RWPE2 (cell line): ENCODE results near the gene GLG1.

Source experiments
- ATAC-seq: fragments of 200-7000 bp; cut with Tn5 transposase; 3 replicates; pipeline ENCODE4 v1.9.1; 2021; ENCODE audit warnings: low read depth
- DNase-seq: peaks from one replicate; pipeline ENCODE4 v3.0.0-alpha.2; 2020; ENCODE audit warnings: low spot score
- H3K27ac ChIP-seq: fragments of 450-650 bp; 2 replicates; pipeline ENCODE4 v1.5.1; 2017; ENCODE audit warnings: mild to moderate bottlenecking; ENCODE audit not compliant: poor library complexity, severe bottlenecking
- H3K27me3 ChIP-seq: fragments of 250-450 bp; sonication (Bioruptor Pico); 2 replicates; pipeline ENCODE4 v1.5.1; 2021; ENCODE audit warnings: mild to moderate bottlenecking, moderate library complexity; ENCODE audit not compliant: insufficient read depth, poor library complexity, severe bottlenecking
- H3K36me3 ChIP-seq: fragments of 250-450 bp; sonication (Bioruptor Pico); 2 replicates; pipeline ENCODE4 v1.5.1; 2020; ENCODE audit warnings: low read depth, mild to moderate bottlenecking, moderate library complexity
- H3K4me1 ChIP-seq: fragments of 250-450 bp; sonication (Bioruptor Pico); 2 replicates; pipeline ENCODE4 v1.5.1; 2021; ENCODE audit warnings: mild to moderate bottlenecking, moderate library complexity; ENCODE audit not compliant: insufficient read depth, poor library complexity, severe bottlenecking
- H3K4me3 ChIP-seq: fragments of 250-450 bp; sonication (Bioruptor Pico); 2 replicates; pipeline ENCODE4 v1.5.1; 2021; ENCODE audit warnings: mild to moderate bottlenecking, moderate library complexity; ENCODE audit not compliant: severe bottlenecking
- H3K9me3 ChIP-seq: fragments of 250-450 bp; sonication (Bioruptor Pico); 2 replicates; pipeline ENCODE4 v1.5.1; 2021; ENCODE audit warnings: mild to moderate bottlenecking, moderate library complexity; ENCODE audit not compliant: severe bottlenecking
- TF ChIP-seq, protein P1 (sequence below): fragments of 450-650 bp; IDR thresholded peaks from one replicate; pipeline ENCODE4 v1.5.1; 2017; ENCODE audit warnings: mild to moderate bottlenecking, moderate library complexity; ENCODE audit not compliant: poor library complexity, severe bottlenecking

GLG1 gene

DNA sequence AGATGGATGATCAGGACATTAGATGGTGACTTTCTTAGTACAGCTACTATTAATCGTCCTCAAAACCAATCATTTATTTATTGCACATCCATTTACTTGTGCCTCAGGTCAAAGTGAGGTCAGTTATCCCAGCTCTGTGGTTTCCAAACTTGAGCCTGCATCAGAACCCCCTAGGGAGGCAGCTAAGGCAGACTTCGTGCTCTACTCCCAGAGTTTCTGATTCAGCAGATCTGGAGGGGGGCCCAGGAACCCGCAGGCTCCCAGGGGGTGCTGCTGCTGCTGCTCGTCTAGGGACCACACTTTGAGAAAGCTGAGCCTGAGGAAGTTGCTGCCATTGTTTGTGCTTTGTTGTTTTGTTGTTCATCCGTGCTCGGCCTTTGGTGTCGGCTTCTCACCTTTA is 141.6 kb downstream of the GLG1 start:
- no peak for ATAC-seq
- Histone ChIP-seq H3K36me3 (peaks cover 84% of the 10 kb centered on the region), H3K27ac (no peak overlapping the region), H3K4me3 (no peak overlapping the region), H3K4me1 (peaks cover 17% of the 10 kb centered on the region), H3K9me3 (no peaks in the 10 kb centered on the region), H3K27me3 (no peaks in the 10 kb centered on the region)
- no peak for DNase-seq
- TF ChIP-seq, protein P1, sequence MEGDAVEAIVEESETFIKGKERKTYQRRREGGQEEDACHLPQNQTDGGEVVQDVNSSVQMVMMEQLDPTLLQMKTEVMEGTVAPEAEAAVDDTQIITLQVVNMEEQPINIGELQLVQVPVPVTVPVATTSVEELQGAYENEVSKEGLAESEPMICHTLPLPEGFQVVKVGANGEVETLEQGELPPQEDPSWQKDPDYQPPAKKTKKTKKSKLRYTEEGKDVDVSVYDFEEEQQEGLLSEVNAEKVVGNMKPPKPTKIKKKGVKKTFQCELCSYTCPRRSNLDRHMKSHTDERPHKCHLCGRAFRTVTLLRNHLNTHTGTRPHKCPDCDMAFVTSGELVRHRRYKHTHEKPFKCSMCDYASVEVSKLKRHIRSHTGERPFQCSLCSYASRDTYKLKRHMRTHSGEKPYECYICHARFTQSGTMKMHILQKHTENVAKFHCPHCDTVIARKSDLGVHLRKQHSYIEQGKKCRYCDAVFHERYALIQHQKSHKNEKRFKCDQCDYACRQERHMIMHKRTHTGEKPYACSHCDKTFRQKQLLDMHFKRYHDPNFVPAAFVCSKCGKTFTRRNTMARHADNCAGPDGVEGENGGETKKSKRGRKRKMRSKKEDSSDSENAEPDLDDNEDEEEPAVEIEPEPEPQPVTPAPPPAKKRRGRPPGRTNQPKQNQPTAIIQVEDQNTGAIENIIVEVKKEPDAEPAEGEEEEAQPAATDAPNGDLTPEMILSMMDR = no peak

GRCh38 chr16:74463888-74464287 is 143.0 kb downstream of the GLG1 start:
- Histone ChIP-seq H3K27me3 (no peaks in the 10 kb centered on the region), H3K4me3 (no peak overlapping the region), H3K36me3 (peaks cover 79% of the 10 kb centered on the region), H3K9me3 (no peaks in the 10 kb centered on the region), H3K4me1 (peaks cover 17% of the 10 kb centered on the region), H3K27ac (peak overlapping the region; percentile 74)
- ATAC-seq (no peak), DNase-seq (no peak)
- TF ChIP-seq, protein P1 = no peak

- no peaks in the 10 kb centered on the region for H3K9me3 ChIP-seq
- H3K36me3 ChIP-seq = peaks cover 78% of the 10 kb centered on the region
- DNase-seq (no peak), ATAC-seq (peak; percentile 98)
- H3K27me3 ChIP-seq = no peaks in the 10 kb centered on the region
- peaks cover 17% of the 10 kb centered on the region for H3K4me1 ChIP-seq
- TF ChIP-seq, protein P1 = no peak
- no peak overlapping the region for H3K4me3 ChIP-seq
- peak overlapping the region; percentile 74 for H3K27ac ChIP-seq
Measured at GRCh38 chr16:74462361-74462760, 144.6 kb downstream of the GLG1 start.

GRCh38 chr16:74461826-74462225 is 145.1 kb downstream of the GLG1 start:
- H3K27me3 ChIP-seq = no peaks in the 10 kb centered on the region
- H3K36me3 ChIP-seq = peaks cover 77% of the 10 kb centered on the region
- no peak overlapping the region for H3K4me3 ChIP-seq
- ATAC-seq (no peak), DNase-seq (no peak)
- TF ChIP-seq, protein P1 = no peak
- peaks cover 17% of the 10 kb centered on the region for H3K4me1 ChIP-seq
- peak overlapping the region; percentile 74 for H3K27ac ChIP-seq
- no peaks in the 10 kb centered on the region for H3K9me3 ChIP-seq

DNA sequence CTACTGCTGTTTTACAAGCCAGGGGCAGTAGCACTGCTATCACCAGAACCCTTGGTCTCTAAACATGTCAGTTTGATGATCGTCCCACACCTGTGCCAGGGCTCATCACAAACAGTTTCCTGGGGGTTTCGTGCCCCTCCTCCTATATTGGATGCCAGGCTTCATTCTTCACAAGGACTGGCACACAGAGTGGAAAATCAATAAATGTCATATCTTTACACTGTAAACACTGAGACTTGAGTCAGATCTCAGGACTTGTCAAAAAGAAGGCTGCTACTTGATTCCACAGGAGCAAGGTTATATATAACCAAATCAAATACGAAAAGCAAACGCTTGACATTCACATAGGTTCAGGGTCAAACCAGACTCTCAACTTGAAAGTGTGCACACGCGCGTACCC is 146.4 kb downstream of the GLG1 start:
- no peak overlapping the region for H3K27ac ChIP-seq
- H3K4me1 ChIP-seq = peaks cover 27% of the 10 kb centered on the region
- no peaks in the 10 kb centered on the region for H3K27me3 ChIP-seq
- DNase-seq = no peak
- H3K36me3 ChIP-seq = peaks cover 74% of the 10 kb centered on the region
- H3K9me3 ChIP-seq = no peaks in the 10 kb centered on the region
- TF ChIP-seq, protein P1 = no peak
- H3K4me3 ChIP-seq = no peak overlapping the region
- ATAC-seq = no peak
